Left lung (tissue), 10 donors: Measurements from ENCODE around the gene PDGFRB. TPM values are rescaled to one million over a fixed set of nuclear protein-coding genes. Genes with fewer than 3 reads are reported as not detected.
A peak's percentile ranks its signal among the peaks of the same experiment; 100 is the strongest.

ENCODE experiments used
- ATAC-seq: fragments of 200-7000 bp; cut with Tn5 transposase; one replicate; pipeline ENCODE4 v1.9.1; 2020; ENCODE audit warnings: moderate library complexity
- DNase-seq, 4 donors: peaks; one replicate each; pipeline ENCODE4 v3.0.0-alpha.2; 2013 to 2020
- H3K27ac ChIP-seq, 2 donors: fragments of 200-600 bp; sonication (generic) in 1 of 2; one replicate each; pipeline versions ENCODE4 v1.5.0 to v1.8.0; 2020 to 2021
- H3K27me3 ChIP-seq, 2 donors: fragments of 200-600 bp; sonication (generic) in 1 of 2; one replicate each; pipeline versions ENCODE4 v1.5.0 to v1.8.0; 2020 to 2021
- H3K36me3 ChIP-seq, 2 donors: fragments of 200-600 bp; sonication (generic) in 1 of 2; one replicate each; pipeline versions ENCODE4 v1.5.0 to v1.8.0; 2020 to 2021
- H3K4me1 ChIP-seq, 2 donors: fragments of 200-600 bp; one replicate each; pipeline ENCODE4 v1.8.0; 2021
- H3K4me3 ChIP-seq, 2 donors: fragments of 200-600 bp; sonication (generic) in 1 of 2; one replicate each; pipeline versions ENCODE4 v1.5.0 to v1.8.0; 2020 to 2021; ENCODE audit warnings: mild to moderate bottlenecking in 1 of 2
- H3K9me3 ChIP-seq, 2 donors: fragments of 200-600 bp; sonication (generic) in 1 of 2; one replicate each; pipeline versions ENCODE4 v1.5.0 to v1.8.0; 2020 to 2021
- CTCF ChIP-seq, 2 donors: fragments of 200-600 bp; sonication (generic) in 1 of 2; IDR thresholded peaks; one replicate each; pipeline versions ENCODE4 v1.5.0 to v1.8.0; 2021; ENCODE audit warnings: antibody characterized with exemption in 2 of 2
- intact Hi-C, 2 donors: fragments of 100-400 bp; cut with DNase I; formaldehyde crosslinking; loops; one replicate each; pipeline versions ENCODE4 v1.11.2 to v1.14.2; 2022
- polyA plus RNA-seq, 6 donors: library from polyadenylated mRNA; unstranded; fragments of 120-200 nt; gene quantifications; one replicate each; pipeline ENCODE4 v1.2.1, GENCODE V29; 2013; ENCODE audit not compliant: insufficient read length in 6 of 6
- total RNA-seq, 2 donors: library from RNA; stranded (reverse); fragmentation: NEBNext Ultra II Directional; extraction: Animal tissue kit (Norgen Biotek cat#: 25700); gene quantifications; one replicate each; pipeline ENCODE4 v1.2.1, GENCODE V29; 2021
- donor health status: DM: no; HTN: yes; CAD: no.
- donor health status: DM: no; HTN: no; CAD: no.

Gene PDGFRB
- total and polyA plus RNA-seq, 8 donors: 129 to 227 (median 214) TPM

- Histone ChIP-seq H3K36me3 (no peaks in the 10 kb centered on the region), H3K27ac (no peak overlapping the region), H3K27me3 (no peaks in the 10 kb centered on the region), H3K4me3 (no peak overlapping the region), H3K4me1 (peaks cover 0 to 8% of the 10 kb centered on the region in 2 donors), H3K9me3 (no peaks in the 10 kb centered on the region)
- no peak for TF ChIP-seq CTCF (IDR thresholded peaks at IDR 0.05)
- ATAC-seq: no peak
- DNase-seq: peak in 1 of 4 donors; percentile 28
- intact Hi-C loops: no loop called here
These were observed 22.6 kb upstream of the PDGFRB start for GRCh38 chr5:150178262-150178661.

GRCh38 chr5:150177721-150178120 lies 22.1 kb upstream of the PDGFRB start:
- intact Hi-C loops: no loop called here
- ATAC-seq (no peak), DNase-seq (peak in 1 of 4 donors; percentile 27)
- Histone ChIP-seq H3K4me3 (no peak overlapping the region), H3K9me3 (no peaks in the 10 kb centered on the region), H3K27ac (no peak overlapping the region), H3K36me3 (no peaks in the 10 kb centered on the region), H3K4me1 (peaks cover 0 to 8% of the 10 kb centered on the region in 2 donors), H3K27me3 (no peaks in the 10 kb centered on the region)
- no peak for TF ChIP-seq CTCF (IDR thresholded peaks at IDR 0.05)

- Histone ChIP-seq H3K36me3 (no peaks in the 10 kb centered on the region), H3K4me3 (no peak overlapping the region), H3K27ac (no peak overlapping the region), H3K27me3 (no peaks in the 10 kb centered on the region), H3K4me1 (peaks cover 0 to 8% of the 10 kb centered on the region in 2 donors), H3K9me3 (no peaks in the 10 kb centered on the region)
- ATAC-seq (no peak), DNase-seq (no peak)
- TF ChIP-seq CTCF (IDR thresholded peaks at IDR 0.05): no peak
- intact Hi-C loops: no loop called here
These were observed 21.3 kb upstream of the PDGFRB start for GRCh38 chr5:150176745-150177477.

- no peaks in the 10 kb centered on the region for H3K9me3 ChIP-seq
- H3K27ac ChIP-seq: no peak overlapping the region
- no peak for DNase-seq
- ATAC-seq: no peak
- peak in 1 of 2 donors; percentile 22 for TF ChIP-seq CTCF (IDR thresholded peaks at IDR 0.05)
- H3K4me1 ChIP-seq: peaks cover 0 to under 1% of the 10 kb centered on the region in 2 donors
- H3K4me3 ChIP-seq: no peak overlapping the region
- intact Hi-C loops: no loop called here
- H3K27me3 ChIP-seq: peaks cover 0 to 4% of the 10 kb centered on the region in 2 donors
- no peaks in the 10 kb centered on the region for H3K36me3 ChIP-seq
These were observed 19.9 kb upstream of the PDGFRB start for GRCh38 chr5:150175536-150175935.

GRCh38 chr5:150175076-150175475 lies 19.4 kb upstream of the PDGFRB start:
- TF ChIP-seq CTCF (IDR thresholded peaks at IDR 0.05): no peak
- ATAC-seq: no peak
- DNase-seq: no peak
- Histone ChIP-seq H3K27ac (no peak overlapping the region), H3K27me3 (peaks cover 0 to 8% of the 10 kb centered on the region in 2 donors), H3K4me1 (no peaks in the 10 kb centered on the region), H3K9me3 (no peaks in the 10 kb centered on the region), H3K36me3 (no peaks in the 10 kb centered on the region), H3K4me3 (no peak overlapping the region)
- intact Hi-C loops: no loop called here
